Keratinocyte (primary cell): ENCODE measurements around the gene TSHR. TPM values are rescaled to one million over a fixed set of nuclear protein-coding genes. Genes with fewer than 3 reads are reported as not detected.

ENCODE experiments used
- DNase-seq: peaks from one replicate; pipeline ENCODE4 v3.0.0-alpha.2; 2011; ENCODE audit warnings: low read depth, missing footprints, low spot score
- FAIRE-seq: peaks from 2 replicates; lab custom pipeline; 2011; peaks lifted over from hg19 to GRCh38; lab: Jason Lieb, UNC
- H2AFZ ChIP-seq: 2 replicates; pipeline ENCODE4 v1.6.0; 2012; ENCODE audit warnings: low read length, control low read depth, inconsistent platforms; ENCODE audit not compliant: control insufficient read depth
- H3K27ac ChIP-seq: 2 replicates; pipeline ENCODE4 v1.5.1; 2011; ENCODE audit warnings: low read length; ENCODE audit not compliant: control insufficient read depth, insufficient read depth
- H3K27me3 ChIP-seq: 3 replicates; pipeline ENCODE4 v1.6.0; 2011; ENCODE audit warnings: low read length; ENCODE audit not compliant: control insufficient read depth, insufficient read depth; ENCODE audit errors: extremely low read depth
- H3K36me3 ChIP-seq, 2 experiments: 2 replicates in 1 of 2; 3 replicates in 1 of 2; pipeline ENCODE4 v1.5.1; 2011; ENCODE audit warnings: low read length in 2 of 2, mild to moderate bottlenecking in 1 of 2; ENCODE audit not compliant: control insufficient read depth in 2 of 2, insufficient read depth in 2 of 2; ENCODE audit errors: extremely low read depth in 1 of 2
- H3K4me1 ChIP-seq: 3 replicates; pipeline ENCODE4 v1.5.1; 2011; ENCODE audit warnings: low read length; ENCODE audit not compliant: control insufficient read depth, insufficient read depth; ENCODE audit errors: extremely low read depth
- H3K4me2 ChIP-seq: 3 replicates; pipeline ENCODE4 v1.6.0; 2011; ENCODE audit warnings: low read depth, low read length; ENCODE audit not compliant: control insufficient read depth, insufficient read depth; ENCODE audit errors: extremely low read depth
- H3K4me3 ChIP-seq, 3 experiments: fragments of 200-600 bp in 1 of 3; sonication (generic) in 1 of 3; 2 replicates in 2 of 3; 3 replicates in 1 of 3; pipeline ENCODE4 v1.5.1; 2011 to 2016; ENCODE audit warnings: low read length in 3 of 3, mild to moderate bottlenecking in 3 of 3, control low read depth in 2 of 3, inconsistent platforms in 1 of 3, low read depth in 1 of 3, mixed read lengths in 1 of 3, mixed run types in 1 of 3, moderate library complexity in 1 of 3; ENCODE audit not compliant: control insufficient read depth in 2 of 3, insufficient read depth in 2 of 3; ENCODE audit errors: extremely low read depth in 1 of 3
- H3K79me2 ChIP-seq: 2 replicates; pipeline ENCODE4 v1.6.0; 2012; ENCODE audit warnings: low read length; ENCODE audit not compliant: control insufficient read depth, insufficient read depth
- H3K9ac ChIP-seq: 3 replicates; pipeline ENCODE4 v1.6.0; 2011; ENCODE audit warnings: low read length; ENCODE audit not compliant: control insufficient read depth, insufficient read depth; ENCODE audit errors: extremely low read depth
- H3K9me1 ChIP-seq: 3 replicates; pipeline ENCODE4 v1.6.0; 2011; ENCODE audit warnings: low read length; ENCODE audit not compliant: control insufficient read depth, insufficient read depth; ENCODE audit errors: extremely low read depth
- H3K9me3 ChIP-seq: 2 replicates; pipeline ENCODE4 v1.5.1; 2012; ENCODE audit warnings: low read depth, low read length; ENCODE audit not compliant: control insufficient read depth
- H4K20me1 ChIP-seq: 3 replicates; pipeline ENCODE4 v1.6.0; 2011; ENCODE audit warnings: low read length; ENCODE audit not compliant: control insufficient read depth, insufficient read depth; ENCODE audit errors: extremely low read depth
- EZH2 ChIP-seq: IDR thresholded peaks from one replicate; pipeline ENCODE4 v1.6.1; 2012; ENCODE audit warnings: inconsistent platforms, mild to moderate bottlenecking, low read length, moderate library complexity
- dilution Hi-C: fragments of 300-500 bp; cut with MboI; formaldehyde crosslinking; loops from one replicate; pipeline ENCODE4 v1.7.0; 2020; ENCODE audit warnings: low sequenced_read_pairs; ENCODE audit not compliant: extremely low pct_ligation_motif_present
- polyA minus RNA-seq, 3 experiments: library from RNA; depleted of rRNA, polyadenylated mRNA; stranded (reverse); fragments of >200 nt; gene quantifications; 1 replicate in 1 of 3; 2 replicates in 1 of 3; 3 replicates in 1 of 3; pipeline ENCODE4 v1.2.3, GENCODE V29; 2011
- polyA plus RNA-seq, 5 experiments: library from polyadenylated mRNA; depleted of rRNA in 3 of 5; stranded (reverse) in 3 of 5; stranded (forward) in 1 of 5; unstranded in 1 of 5; fragments of >200 nt; gene quantifications; 1 replicate in 1 of 5; 2 replicates in 3 of 5; 3 replicates in 1 of 5; pipeline versions ENCODE4 v1.2.1 to v1.2.3, GENCODE V29; 2011 to 2012; ENCODE audit warnings: missing spikeins in 2 of 5, low read depth in 1 of 5, low replicate concordance in 1 of 5
- TF ChIP-seq, protein P1 (sequence below), 3 experiments: IDR thresholded peaks in 1 of 3; conservative IDR thresholded peaks in 1 of 3; optimal IDR thresholded peaks in 1 of 3; 2 replicates in 2 of 3; 3 replicates in 1 of 3; pipeline versions ENCODE3 to v1.5.1; 2011; ENCODE audit warnings: low read length in 3 of 3, mild to moderate bottlenecking in 3 of 3, moderate library complexity in 2 of 3, control low read depth in 1 of 3, inconsistent platforms in 1 of 3; ENCODE audit not compliant: insufficient read depth in 2 of 3; ENCODE audit errors: extremely low read depth in 1 of 3

TSHR gene
- polyA plus RNA-seq = 0.03 TPM in 1 of 3 replicates, not detected in the others
- not detected for polyA plus RNA-seq (2011; ENCODE audit: low read depth)
- polyA plus RNA-seq (2011; cell fraction: cytosol; rRNA removed) = not detected in 2 replicates
- polyA plus RNA-seq (2011; cell fraction: nucleus; rRNA removed) = not detected in 2 replicates
- polyA plus RNA-seq (2012; ENCODE audit: low replicate concordance) = 0.13 TPM in 1 of 2 replicates, not detected in the other
- polyA minus RNA-seq = not detected in 3 replicates
- not detected for polyA minus RNA-seq (2011; cell fraction: cytosol; rRNA and poly(A)+ RNA removed)
- not detected in 2 replicates for polyA minus RNA-seq (2011; cell fraction: nucleus; rRNA and poly(A)+ RNA removed)

DNA sequence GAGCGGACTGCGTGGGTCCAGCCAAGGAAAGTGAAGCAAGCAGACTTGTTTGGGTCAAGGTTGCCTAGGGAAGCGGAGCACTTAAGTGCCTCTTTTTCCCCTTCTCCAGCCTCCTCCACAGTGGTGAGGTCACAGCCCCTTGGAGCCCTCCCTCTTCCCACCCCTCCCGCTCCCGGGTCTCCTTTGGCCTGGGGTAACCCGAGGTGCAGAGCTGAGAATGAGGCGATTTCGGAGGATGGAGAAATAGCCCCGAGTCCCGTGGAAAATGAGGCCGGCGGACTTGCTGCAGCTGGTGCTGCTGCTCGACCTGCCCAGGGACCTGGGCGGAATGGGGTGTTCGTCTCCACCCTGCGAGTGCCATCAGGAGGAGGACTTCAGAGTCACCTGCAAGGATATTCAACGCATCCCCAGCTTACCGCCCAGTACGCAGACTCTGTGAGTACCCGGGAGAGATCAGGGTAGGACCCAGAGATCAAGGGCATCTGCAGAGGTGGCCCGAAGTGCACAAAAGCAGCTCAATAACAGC lies at the start of gene TSHR:
Gene TSHR, plus strand, starts transcription at position 206 of the 526 bp plus-strand sequence. Its CDS starts 60 bp downstream, at position 266.
- DNase-seq (no peak), FAIRE-seq (no peak)
- H3K9ac ChIP-seq = peak within 1 kb of the TSS; percentile 52
- H3K79me2 ChIP-seq = no peaks in the 10 kb centered on the region
- TF ChIP-seq, protein P1, sequence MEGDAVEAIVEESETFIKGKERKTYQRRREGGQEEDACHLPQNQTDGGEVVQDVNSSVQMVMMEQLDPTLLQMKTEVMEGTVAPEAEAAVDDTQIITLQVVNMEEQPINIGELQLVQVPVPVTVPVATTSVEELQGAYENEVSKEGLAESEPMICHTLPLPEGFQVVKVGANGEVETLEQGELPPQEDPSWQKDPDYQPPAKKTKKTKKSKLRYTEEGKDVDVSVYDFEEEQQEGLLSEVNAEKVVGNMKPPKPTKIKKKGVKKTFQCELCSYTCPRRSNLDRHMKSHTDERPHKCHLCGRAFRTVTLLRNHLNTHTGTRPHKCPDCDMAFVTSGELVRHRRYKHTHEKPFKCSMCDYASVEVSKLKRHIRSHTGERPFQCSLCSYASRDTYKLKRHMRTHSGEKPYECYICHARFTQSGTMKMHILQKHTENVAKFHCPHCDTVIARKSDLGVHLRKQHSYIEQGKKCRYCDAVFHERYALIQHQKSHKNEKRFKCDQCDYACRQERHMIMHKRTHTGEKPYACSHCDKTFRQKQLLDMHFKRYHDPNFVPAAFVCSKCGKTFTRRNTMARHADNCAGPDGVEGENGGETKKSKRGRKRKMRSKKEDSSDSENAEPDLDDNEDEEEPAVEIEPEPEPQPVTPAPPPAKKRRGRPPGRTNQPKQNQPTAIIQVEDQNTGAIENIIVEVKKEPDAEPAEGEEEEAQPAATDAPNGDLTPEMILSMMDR (optimal IDR thresholded peaks at IDR 0.05 in 1 of 3, IDR thresholded peaks at IDR 0.05 in 1 of 3, conservative IDR thresholded peaks at IDR 0.05 in 1 of 3; ENCODE audit: extremely low read depth in 1 of 3, insufficient read depth in 2 of 3, low read length in 3 of 3) = no peak
- no peak for TF ChIP-seq EZH2
- H4K20me1 ChIP-seq = no peaks in the 10 kb centered on the region
- H3K4me3 ChIP-seq = peak within 1 kb of the TSS; percentile 39 to 74 (median 71)
- H3K4me1 ChIP-seq = peaks cover 3% of the 10 kb centered on the region
- no peaks in the 10 kb centered on the region for H3K9me1 ChIP-seq
- H3K36me3 ChIP-seq = no peaks in the 10 kb centered on the region
- peaks cover 8% of the 10 kb centered on the region for H3K27me3 ChIP-seq
- no peak within 1 kb of the TSS for H3K27ac ChIP-seq
- dilution Hi-C loops = no loop called here
- no peaks in the 10 kb centered on the region for H3K9me3 ChIP-seq
- H2AFZ ChIP-seq = peak within 1 kb of the TSS; percentile 89
- H3K4me2 ChIP-seq = peak within 1 kb of the TSS; percentile 95

- DNase-seq (no peak), FAIRE-seq (no peak)
- no peak overlapping the region for H2AFZ ChIP-seq
- H4K20me1 ChIP-seq = no peaks in the 10 kb centered on the region
- H3K27me3 ChIP-seq = no peaks in the 10 kb centered on the region
- no peak for TF ChIP-seq EZH2
- TF ChIP-seq, protein P1 (optimal IDR thresholded peaks at IDR 0.05 in 1 of 3, IDR thresholded peaks at IDR 0.05 in 1 of 3, conservative IDR thresholded peaks at IDR 0.05 in 1 of 3; ENCODE audit: extremely low read depth in 1 of 3, insufficient read depth in 2 of 3, low read length in 3 of 3) = no peak
- H3K4me1 ChIP-seq = no peaks in the 10 kb centered on the region
- no peak overlapping the region for H3K4me2 ChIP-seq
- no peak overlapping the region for H3K4me3 ChIP-seq
- dilution Hi-C loops = no loop called here
- no peak overlapping the region for H3K27ac ChIP-seq
- H3K9ac ChIP-seq = no peak overlapping the region
- no peaks in the 10 kb centered on the region for H3K36me3 ChIP-seq
- no peaks in the 10 kb centered on the region for H3K79me2 ChIP-seq
- H3K9me3 ChIP-seq = no peaks in the 10 kb centered on the region
- H3K9me1 ChIP-seq = no peaks in the 10 kb centered on the region
These were observed 49.1 kb upstream of the TSHR start for GRCh38 chr14:80906336-80906735.
